Tibial nerve (tissue), 4 donors: ENCODE measurements around the gene ACSM5.
"Not testable (repeated sequence)": the region's sequence is repeated elsewhere in the genome, so short reads cannot be mapped to it uniquely, and the experiment has no call there.

ENCODE experiments used
- EP300 ChIP-seq, 2 donors: sonication (generic); formaldehyde crosslinking; IDR thresholded peaks; one replicate each; pipeline ENCODE4 v1.6.1; 2017; ENCODE audit warnings: antibody characterized with exemption in 2 of 2, mild to moderate bottlenecking in 1 of 2
- POLR2A ChIP-seq, 2 donors: fragments of 450-650 bp; IDR thresholded peaks; one replicate each; pipeline ENCODE4 v1.6.1; 2017; ENCODE audit warnings: antibody characterized with exemption in 2 of 2, mild to moderate bottlenecking in 2 of 2, moderate library complexity in 2 of 2
- TF ChIP-seq, protein P1 (sequence below), 5 experiments: fragments of 200-600 bp in 3 of 5; fragments of 450-650 bp in 2 of 5; sonication (generic) in 3 of 5; IDR thresholded peaks; one replicate each; pipeline ENCODE4 v1.5.1; 2016 to 2019; ENCODE audit warnings: antibody characterized with exemption in 5 of 5, mild to moderate bottlenecking in 3 of 5, moderate library complexity in 2 of 5

DNA sequence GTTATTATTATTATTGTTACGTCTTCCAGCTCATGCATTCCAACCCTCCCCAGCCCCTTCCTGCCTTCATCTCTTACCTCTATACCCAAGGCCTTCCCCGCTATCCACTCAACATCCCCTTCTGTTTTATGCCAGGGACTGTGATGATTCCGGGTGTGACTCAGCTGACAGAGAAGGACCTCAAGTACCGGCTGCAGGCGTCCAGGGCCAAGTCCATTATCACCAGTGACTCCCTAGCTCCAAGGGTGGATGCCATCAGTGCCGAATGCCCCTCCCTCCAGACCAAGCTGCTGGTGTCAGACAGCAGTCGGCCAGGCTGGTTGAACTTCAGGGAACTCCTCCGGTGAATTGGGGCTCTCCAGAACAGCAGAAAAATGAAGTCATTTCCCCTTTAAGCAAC, 9.8 kb downstream of the ACSM5 start:
- TF ChIP-seq, protein P1, sequence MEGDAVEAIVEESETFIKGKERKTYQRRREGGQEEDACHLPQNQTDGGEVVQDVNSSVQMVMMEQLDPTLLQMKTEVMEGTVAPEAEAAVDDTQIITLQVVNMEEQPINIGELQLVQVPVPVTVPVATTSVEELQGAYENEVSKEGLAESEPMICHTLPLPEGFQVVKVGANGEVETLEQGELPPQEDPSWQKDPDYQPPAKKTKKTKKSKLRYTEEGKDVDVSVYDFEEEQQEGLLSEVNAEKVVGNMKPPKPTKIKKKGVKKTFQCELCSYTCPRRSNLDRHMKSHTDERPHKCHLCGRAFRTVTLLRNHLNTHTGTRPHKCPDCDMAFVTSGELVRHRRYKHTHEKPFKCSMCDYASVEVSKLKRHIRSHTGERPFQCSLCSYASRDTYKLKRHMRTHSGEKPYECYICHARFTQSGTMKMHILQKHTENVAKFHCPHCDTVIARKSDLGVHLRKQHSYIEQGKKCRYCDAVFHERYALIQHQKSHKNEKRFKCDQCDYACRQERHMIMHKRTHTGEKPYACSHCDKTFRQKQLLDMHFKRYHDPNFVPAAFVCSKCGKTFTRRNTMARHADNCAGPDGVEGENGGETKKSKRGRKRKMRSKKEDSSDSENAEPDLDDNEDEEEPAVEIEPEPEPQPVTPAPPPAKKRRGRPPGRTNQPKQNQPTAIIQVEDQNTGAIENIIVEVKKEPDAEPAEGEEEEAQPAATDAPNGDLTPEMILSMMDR (IDR thresholded peaks at IDR 0.05) = not testable (repeated sequence)
- not testable (repeated sequence) for TF ChIP-seq POLR2A, EP300 (IDR thresholded peaks at IDR 0.05)
